ENCODE results near the gene NCAN.

NCAN gene

GRCh38 chr19:19181488-19181998 lies 30.2 kb upstream of the NCAN start:
- no peak for DNase-seq (ENCODE audit: low read depth, low spot score)
- no peak for TF ChIP-seq CTCF (IDR thresholded peaks at IDR 0.05; ENCODE audit: low read depth, low read length)
- no peak overlapping the region for H3K4me3 ChIP-seq (ENCODE audit: low read depth, low read length)
- in situ Hi-C loops (cut with HindIII; ENCODE audit: low sequenced_read_pairs), result no loop called here

DNA sequence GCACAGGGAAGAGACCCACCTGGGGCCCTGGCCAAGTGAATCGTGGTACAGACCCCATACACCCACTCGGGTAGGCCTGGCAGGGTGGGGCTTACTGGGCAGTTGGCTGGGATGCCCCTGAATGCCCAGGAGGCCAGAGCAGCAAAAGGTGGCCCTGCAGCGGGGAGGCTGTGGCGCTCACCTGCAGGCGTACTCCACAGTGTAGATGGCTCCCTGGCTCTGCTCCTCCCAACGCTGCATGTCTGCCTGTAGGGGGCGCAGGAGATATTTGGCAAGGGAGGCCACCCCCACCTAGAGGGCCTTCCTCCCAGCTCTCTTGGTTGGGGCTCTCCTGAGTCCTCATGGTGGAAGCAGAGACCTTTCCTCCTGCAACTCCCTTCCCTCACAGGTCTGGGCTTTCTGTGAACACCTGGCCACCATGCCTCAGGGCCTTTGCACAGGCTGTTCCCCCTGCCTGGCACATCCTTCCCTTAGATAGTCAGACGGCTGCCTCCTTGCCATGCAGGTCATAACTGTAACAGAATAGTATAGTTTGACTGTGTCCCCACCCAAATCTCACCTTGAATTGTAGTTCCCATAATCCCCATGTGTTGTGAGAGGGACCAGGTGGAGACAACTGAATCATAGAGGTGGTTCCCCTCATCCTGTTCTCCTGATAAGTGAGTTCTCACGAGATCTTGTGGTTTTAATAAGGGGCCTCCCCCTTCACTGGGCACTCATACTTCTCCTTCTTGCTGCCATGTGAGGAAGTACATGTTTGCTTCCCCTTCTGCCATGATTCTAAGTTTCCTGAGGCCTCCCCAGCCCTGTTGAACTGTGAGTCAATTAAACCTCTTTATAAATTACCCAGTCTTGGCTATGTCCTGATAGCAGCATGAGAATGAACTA lies 25.7 kb upstream of the NCAN start:
- no peak for DNase-seq (ENCODE audit: low read depth, low spot score)
- H3K4me3 ChIP-seq (ENCODE audit: low read depth, low read length), result no peak overlapping the region
- peak; percentile 72 for TF ChIP-seq CTCF (IDR thresholded peaks at IDR 0.05; ENCODE audit: low read depth, low read length)
- in situ Hi-C loops (cut with HindIII; ENCODE audit: low sequenced_read_pairs), result no loop called here

GRCh38 chr19:19186742-19187141 lies 25.0 kb upstream of the NCAN start:
- H3K4me3 ChIP-seq (ENCODE audit: low read depth, low read length), result no peak overlapping the region
- TF ChIP-seq CTCF (IDR thresholded peaks at IDR 0.05; ENCODE audit: low read depth, low read length), result no peak
- in situ Hi-C loops (cut with HindIII; ENCODE audit: low sequenced_read_pairs), result no loop called here
- DNase-seq (ENCODE audit: low read depth, low spot score), result no peak

- TF ChIP-seq CTCF (IDR thresholded peaks at IDR 0.05; ENCODE audit: low read depth, low read length), result no peak
- DNase-seq (ENCODE audit: low read depth, low spot score), result no peak
- H3K4me3 ChIP-seq (ENCODE audit: low read depth, low read length), result peak overlapping the region; percentile 99
- in situ Hi-C loops (cut with HindIII; ENCODE audit: low sequenced_read_pairs), result no loop called here
Measured at GRCh38 chr19:19191768-19192077, 20.0 kb upstream of the NCAN start.

GRCh38 chr19:19192078-19192882 lies 19.5 kb upstream of the NCAN start, which contains the start of the genes BORCS8 and RFXANK:
Gene BORCS8, minus strand, starts transcription at chr19:19192152. Its CDS starts 35 bp downstream, at chr19:19192117.
Gene RFXANK, plus strand, starts transcription at chr19:19192258. Its CDS starts 1,689 bp downstream, at chr19:19193947.
- no peak for TF ChIP-seq CTCF (IDR thresholded peaks at IDR 0.05; ENCODE audit: low read depth, low read length)
- in situ Hi-C loops (cut with HindIII; ENCODE audit: low sequenced_read_pairs), result no loop called here
- DNase-seq (ENCODE audit: low read depth, low spot score), result peak; percentile 99
- peak within 1 kb of the TSS; percentile 99 for H3K4me3 ChIP-seq (ENCODE audit: low read depth, low read length)

GRCh38 chr19:19192910-19193423 lies 18.8 kb upstream of the NCAN start:
- DNase-seq (ENCODE audit: low read depth, low spot score), result no peak
- in situ Hi-C loops (cut with HindIII; ENCODE audit: low sequenced_read_pairs), result no loop called here
- no peak for TF ChIP-seq CTCF (IDR thresholded peaks at IDR 0.05; ENCODE audit: low read depth, low read length)

More at GRCh38 chr19:19192910-19193423, 18.8 kb upstream of the NCAN start:
- peak overlapping the region; percentile 99 for H3K4me3 ChIP-seq (ENCODE audit: low read depth, low read length)
